GM21515 (cell line): ENCODE data around the gene CLCN4.

Experiments
- ATAC-seq: cut with Tn5 transposase; IDR thresholded peaks from one replicate; pipeline ENCODE4 v1.9.1; 2021; ENCODE audit not compliant: unreplicated experiment

Gene CLCN4

DNA sequence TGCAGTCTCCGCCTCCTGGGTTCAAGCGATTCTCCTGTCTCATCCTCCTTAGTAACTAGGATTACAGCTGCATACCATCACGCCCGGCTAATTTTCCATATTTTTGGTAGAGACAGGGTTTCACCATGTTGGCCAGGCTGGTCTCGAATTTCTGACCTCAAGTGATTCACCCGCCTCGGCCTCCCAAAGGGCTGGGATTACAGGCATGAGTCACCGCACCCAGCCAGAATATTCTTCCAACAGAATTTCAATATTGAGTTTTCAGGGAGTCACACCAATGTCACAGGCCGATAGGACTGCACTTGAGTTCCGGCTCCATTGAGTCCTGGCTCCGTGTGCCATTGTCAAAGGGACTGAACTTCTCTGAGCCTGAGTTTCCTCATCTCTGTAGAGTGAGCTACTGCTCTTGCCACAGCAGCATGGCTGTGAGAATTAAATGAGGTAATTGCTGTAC is 82.9 kb downstream of the CLCN4 start:
- no peak for ATAC-seq

DNA sequence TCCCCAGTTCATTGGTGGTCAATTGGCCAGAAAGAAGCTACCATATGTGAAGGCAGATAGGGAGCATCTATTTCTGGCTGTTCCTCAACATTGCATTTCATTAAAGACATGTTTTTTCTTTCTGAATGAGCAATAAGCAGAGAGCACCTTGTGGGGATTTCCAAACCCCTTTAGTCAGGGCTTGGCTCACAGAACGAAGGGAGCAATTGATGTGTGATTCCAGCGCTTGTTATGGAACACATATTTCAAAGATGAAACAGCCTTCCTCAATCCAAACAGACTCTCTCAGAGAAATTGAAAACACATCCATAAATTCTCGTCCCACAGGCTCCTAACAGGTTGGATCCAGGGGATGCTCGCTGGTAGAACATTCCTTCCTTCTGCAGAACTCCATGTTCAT is 84.1 kb downstream of the CLCN4 start:
- ATAC-seq, result no peak

DNA sequence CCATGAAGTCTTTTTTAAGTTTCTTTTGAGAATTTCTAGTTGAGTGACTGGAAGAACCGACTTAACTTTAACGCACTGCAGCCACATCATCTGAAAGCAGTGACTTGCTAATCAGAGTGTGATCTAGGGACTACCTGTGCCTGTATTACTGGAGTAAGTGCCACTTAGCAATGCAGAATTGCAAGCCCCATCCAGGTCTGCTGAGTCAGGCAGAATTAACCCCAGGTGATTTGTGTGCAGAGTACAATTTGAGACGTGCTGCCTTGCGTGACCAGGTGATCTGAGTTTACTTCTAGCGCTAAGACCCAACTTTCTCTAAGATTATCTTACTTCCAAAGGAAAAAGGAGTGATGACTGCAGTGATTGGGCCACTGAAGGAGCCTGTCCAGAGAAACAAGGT is 85.3 kb downstream of the CLCN4 start:
- ATAC-seq, result no peak

DNA sequence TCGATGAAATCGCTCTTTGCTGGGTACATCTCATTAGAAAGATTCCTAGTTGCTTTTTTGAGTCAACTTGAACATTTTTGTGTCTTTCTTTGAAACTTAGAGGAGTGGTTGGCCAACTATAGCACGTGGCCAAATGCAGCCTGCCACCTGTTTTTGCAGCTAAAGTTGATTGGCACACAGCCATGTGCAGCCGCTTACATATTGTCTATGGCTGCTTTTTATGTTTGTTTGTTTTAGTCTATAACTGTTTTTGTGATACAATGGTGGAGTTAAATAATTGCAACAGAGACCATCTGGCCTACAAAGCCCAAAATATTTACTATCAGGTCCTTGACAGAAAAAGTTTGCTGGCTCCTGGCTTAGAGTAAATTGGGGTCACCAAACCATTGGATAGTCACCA is 86.3 kb downstream of the CLCN4 start:
- ATAC-seq, result no peak

DNA sequence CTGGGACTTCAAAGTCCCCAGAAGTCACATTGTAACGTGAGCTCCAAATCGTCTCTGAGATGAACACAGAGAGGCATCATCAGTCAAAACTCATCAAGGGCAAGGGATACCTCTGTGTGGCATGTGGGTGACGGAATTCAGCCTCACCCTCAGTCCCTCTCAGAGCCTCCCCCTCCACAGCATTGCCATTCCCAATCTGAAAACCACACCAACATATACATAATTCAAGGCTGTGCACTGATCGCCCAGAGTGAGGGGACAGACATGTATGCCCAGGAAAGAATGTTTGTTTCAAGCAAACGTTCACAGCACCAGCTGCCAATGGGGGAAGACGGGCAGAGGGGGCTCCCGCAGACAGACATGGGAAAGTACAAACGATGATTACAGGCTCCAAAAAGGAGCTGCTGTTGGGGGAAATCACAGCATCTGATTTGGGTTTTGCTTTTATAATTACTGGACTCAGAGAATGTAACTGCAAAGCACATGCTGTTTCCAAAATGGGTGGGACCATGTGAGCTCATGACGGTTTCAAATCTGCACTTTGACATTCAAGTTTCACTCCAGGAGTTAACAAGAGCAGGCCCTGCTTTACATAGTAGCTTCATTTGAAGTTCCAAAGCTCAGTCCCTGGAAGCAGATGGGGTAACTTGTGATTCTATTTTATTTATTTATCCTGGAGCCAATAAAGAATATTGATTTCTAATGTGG is 88.3 kb downstream of the CLCN4 start:
- no peak for ATAC-seq

DNA sequence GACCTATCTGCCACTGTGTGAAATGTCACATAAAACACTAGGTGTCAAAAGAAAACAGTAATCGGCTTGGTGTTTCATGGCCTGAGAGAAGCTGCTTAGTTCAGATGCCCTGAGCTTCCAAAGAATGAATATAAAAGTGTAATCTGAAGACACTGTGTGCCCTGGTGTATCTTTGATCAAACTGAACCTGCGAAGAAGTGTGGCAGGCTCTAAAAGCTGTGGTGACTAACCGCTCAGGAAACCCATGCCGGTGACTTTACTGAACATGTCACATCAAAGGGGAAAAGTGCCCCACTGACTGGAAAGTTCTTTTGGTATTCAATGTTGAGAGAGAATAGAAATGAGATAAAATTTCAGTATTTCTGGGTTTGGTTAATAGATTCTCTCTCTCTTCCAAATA is 89.1 kb downstream of the CLCN4 start:
- no peak for ATAC-seq

DNA sequence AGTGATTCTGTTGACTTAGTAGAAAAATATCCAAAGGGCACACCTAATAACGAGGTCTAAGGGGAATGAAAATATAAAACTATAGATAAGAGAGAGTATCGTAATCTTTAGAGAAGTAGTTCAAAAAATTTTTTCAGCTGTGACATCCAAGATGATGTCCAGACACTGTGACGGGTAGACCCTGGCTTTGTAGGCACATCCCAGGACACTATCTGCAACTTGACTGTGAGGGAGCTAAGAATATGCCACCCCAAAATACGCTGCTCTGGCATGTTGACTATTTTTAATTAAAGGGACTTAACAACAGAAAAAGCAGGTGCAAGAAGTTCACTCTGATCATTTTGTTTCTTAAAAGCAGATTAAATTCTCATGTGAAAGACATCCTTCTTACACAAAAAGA is 89.5 kb downstream of the CLCN4 start:
- no peak for ATAC-seq

DNA sequence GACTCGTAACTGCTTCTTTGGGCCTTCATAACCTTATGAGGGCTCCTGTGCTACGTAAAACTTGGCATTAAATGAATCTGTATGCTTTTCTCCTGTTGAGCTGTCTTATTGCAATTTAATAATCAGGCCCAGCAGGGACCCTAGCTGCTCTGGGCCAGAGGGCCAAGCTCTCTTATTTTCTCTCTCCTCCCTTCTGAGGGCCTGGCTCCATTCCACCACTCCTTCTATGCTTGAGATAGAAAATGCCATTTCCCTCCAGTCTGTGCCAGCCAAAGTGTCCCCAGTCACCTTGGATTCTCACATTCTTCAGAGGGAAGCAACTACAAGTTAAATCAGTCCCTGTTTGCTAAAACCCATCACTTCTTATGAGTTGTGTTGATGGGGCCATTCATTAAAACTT is 90.1 kb downstream of the CLCN4 start:
- no peak for ATAC-seq

DNA sequence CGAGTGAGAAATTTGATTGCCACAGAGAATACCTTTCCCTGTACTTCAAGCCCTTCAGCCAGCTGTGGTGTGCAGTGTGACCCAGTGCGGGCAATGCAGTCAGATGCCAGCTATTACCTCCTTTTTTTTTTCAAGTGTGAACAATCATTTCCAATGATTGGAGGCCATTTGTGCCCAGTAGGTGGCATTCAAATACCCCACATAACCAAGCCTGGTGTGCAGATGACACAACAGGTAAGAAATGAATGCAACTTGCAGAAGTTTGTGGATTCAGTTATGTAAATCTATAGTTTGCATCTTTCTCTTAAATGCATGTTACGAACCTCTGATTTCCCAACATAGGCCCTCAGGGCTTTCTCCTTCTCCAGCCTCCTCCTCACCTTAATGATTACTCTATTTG is 98.0 kb downstream of the CLCN4 start:
- no peak for ATAC-seq

DNA sequence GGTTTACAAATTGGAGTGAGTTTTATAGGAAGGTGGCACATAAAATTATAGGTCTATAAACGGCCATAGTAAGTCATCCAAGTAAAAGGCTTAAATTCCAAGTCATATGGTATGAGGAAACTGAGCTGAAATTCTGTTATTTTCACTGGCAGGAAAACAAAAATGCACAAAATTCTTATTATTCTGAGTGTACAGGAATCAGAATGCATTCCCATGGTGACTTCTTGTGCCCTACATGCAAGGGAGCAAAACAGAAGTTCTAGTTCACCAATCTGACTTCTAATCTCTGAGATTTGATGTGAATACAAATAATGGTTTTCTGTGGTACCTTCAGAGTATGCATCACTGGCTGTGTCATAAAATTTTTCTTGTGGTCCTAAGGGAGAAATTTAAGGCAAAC is 102.9 kb downstream of the CLCN4 start:
- no peak for ATAC-seq

DNA sequence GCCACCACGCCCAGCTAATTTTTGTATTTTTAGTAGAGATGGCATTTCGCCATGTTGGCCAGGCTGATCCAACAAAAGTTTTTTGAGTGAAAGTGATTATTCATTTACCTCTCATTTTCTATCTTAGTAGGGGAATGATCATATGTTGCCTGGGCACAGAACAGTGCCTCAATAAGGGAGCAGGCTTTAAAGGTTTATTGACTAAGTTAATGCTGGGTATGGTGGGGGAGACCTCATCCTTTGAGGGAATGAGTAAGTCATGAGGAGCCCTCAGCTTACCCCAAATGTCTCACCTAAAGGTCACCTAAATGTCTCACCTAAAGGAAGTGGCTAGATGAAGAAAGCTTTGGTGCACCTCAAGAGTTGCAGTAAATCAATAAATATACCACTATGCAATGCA is 109.0 kb downstream of the CLCN4 start:
- ATAC-seq, result no peak

DNA sequence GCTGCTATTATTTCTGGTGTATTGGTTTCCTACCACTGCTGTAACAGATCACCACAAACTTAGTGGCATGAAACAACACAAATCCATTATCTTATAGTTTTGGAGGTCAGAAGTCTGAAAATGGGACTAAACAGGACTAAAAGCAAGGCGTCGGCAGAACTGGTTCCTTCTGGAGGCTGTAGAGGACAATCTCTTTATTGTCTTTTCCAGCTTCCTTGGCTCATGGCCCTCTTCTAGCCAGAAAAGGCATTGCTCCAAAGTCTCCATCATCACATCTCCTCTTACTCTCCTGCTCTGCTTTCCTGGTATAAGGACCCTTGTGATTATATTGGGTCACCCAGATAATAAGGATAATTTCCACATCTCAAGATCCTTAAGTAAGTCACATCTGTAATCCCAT is 121.9 kb downstream of the CLCN4 start:
- no peak for ATAC-seq

DNA sequence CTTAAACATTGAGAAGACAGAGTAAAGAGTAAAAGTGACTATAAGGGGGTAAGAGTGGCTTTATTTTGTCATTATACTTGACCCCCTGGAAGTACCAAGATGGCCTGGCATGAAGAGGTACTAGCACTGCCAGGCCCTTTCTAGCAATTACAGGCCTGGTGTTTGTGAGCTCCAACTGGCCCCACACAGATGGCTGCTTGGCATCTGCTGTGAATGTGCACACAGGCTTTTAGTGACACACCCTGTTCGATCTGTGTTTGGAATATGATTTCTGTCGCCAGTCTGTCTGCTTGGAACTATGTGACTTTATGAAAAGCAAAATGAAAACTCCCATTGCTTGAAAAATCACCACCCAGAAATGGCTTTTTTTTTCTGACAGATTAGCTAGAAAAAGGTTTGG is 123.3 kb downstream of the CLCN4 start:
- ATAC-seq, result no peak

DNA sequence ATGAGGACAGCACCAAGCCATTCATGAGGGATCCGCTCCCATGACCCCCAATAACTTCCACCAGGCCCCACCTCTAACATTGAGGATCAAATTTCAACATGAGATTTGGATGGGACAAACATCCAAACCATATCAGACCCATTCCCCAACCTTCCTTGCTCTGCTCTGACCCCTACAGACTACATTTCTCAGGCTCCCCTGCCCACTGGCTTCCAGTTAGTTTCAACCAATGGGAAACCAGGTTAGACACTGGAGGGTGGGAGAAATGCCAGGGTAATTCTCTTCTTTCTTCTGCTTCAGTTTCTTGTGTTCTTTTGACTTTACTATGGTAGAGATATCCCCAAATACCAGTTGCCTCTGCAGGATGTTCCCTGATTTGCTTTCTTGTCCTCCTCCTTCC is 125.7 kb downstream of the CLCN4 start:
- ATAC-seq, result no peak

DNA sequence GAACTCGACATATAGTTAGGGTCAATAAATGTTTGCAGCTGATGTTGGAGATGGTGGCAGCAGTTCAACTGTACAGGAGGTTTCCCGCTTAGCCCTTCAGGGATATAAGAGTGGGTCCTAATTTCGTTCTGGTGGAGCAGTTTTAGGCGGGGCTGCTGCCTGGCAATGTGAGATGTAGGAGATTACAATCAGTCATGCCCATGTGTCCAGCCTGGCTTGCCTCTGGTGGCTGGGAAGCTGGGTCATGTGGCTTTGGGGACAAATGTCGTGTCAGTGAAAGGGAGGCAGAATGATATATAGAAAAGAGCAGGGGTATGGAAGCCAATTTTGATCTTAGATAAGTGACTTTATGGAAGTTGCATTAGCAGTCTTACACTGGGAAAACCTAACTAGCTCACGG is 129.4 kb downstream of the CLCN4 start:
- ATAC-seq, result no peak
